ENCODE data around the gene HEATR3.

The HEATR3 gene

GRCh38 chr16:50038286-50038685, 27.5 kb upstream of the HEATR3 start:
- no peak for TF ChIP-seq CTCF (IDR thresholded peaks at IDR 0.05; ENCODE audit: low read depth, low read length)
- no peak for TF ChIP-seq POLR2A (IDR thresholded peaks at IDR 0.05; ENCODE audit: extremely low read depth, insufficient read length)
- TF ChIP-seq MAX (IDR thresholded peaks at IDR 0.05; ENCODE audit: low read depth, low read length): no peak
- TF ChIP-seq MYC (IDR thresholded peaks at IDR 0.05; ENCODE audit: low read depth, low read length): no peak

GRCh38 chr16:50038756-50039529, 26.8 kb upstream of the HEATR3 start:
- TF ChIP-seq MYC (IDR thresholded peaks at IDR 0.05; ENCODE audit: low read depth, low read length): no peak
- TF ChIP-seq CTCF (IDR thresholded peaks at IDR 0.05; ENCODE audit: low read depth, low read length): no peak
- TF ChIP-seq MAX (IDR thresholded peaks at IDR 0.05; ENCODE audit: low read depth, low read length): peak; percentile 32; the same call in 1 of the 2 replicates
- DNase-seq (ENCODE audit: low read depth): peak; percentile 91
- no peak overlapping the region for H3K4me3 ChIP-seq (ENCODE audit: low read depth, low read length)

More at GRCh38 chr16:50038286-50038685, 27.5 kb upstream of the HEATR3 start:
- peak; percentile 49 for DNase-seq (ENCODE audit: low read depth)
- H3K4me3 ChIP-seq (ENCODE audit: low read depth, low read length): no peak overlapping the region

- DNase-seq (ENCODE audit: low read depth): no peak
- TF ChIP-seq CTCF (IDR thresholded peaks at IDR 0.05; ENCODE audit: low read depth, low read length) (no peak), POLR2A (IDR thresholded peaks at IDR 0.05; ENCODE audit: extremely low read depth, insufficient read length) (no peak), MYC (IDR thresholded peaks at IDR 0.05; ENCODE audit: low read depth, low read length) (no peak), MAX (IDR thresholded peaks at IDR 0.05; ENCODE audit: low read depth, low read length) (no peak)
- H3K4me3 ChIP-seq (ENCODE audit: low read depth, low read length): no peak overlapping the region
These were observed 25.8 kb upstream of the HEATR3 start for GRCh38 chr16:50040018-50040417.

- no peak for DNase-seq (ENCODE audit: low read depth)
- H3K4me3 ChIP-seq (ENCODE audit: low read depth, low read length): no peak overlapping the region
- TF ChIP-seq CTCF (IDR thresholded peaks at IDR 0.05; ENCODE audit: low read depth, low read length) (no peak), POLR2A (IDR thresholded peaks at IDR 0.05; ENCODE audit: extremely low read depth, insufficient read length) (no peak)
These were observed 25.1 kb upstream of the HEATR3 start for GRCh38 chr16:50040710-50041109.

- TF ChIP-seq POLR2A (IDR thresholded peaks at IDR 0.05; ENCODE audit: extremely low read depth, insufficient read length) (no peak), CTCF (IDR thresholded peaks at IDR 0.05; ENCODE audit: low read depth, low read length) (no peak), MAX (IDR thresholded peaks at IDR 0.05; ENCODE audit: low read depth, low read length) (no peak), MYC (IDR thresholded peaks at IDR 0.05; ENCODE audit: low read depth, low read length) (no peak)
- H3K4me3 ChIP-seq (ENCODE audit: low read depth, low read length): no peak overlapping the region
- no peak for DNase-seq (ENCODE audit: low read depth)
These were observed 22.4 kb upstream of the HEATR3 start for GRCh38 chr16:50043358-50043757.

All from NB4 (cell line).